T-helper 2 cell treated with Interferon-gamma antibody and Interleukin-4, amounts not matched to agents 100 ng/mL and 5 ng/mL, for 36 hours (primary cell): ENCODE data around the gene GARIN5B. TPM values are rescaled to one million over a fixed set of nuclear protein-coding genes. Genes with fewer than 3 reads are reported as not detected.
"Not testable (repeated sequence)": the region's sequence is repeated elsewhere in the genome, so short reads cannot be mapped to it uniquely, and the experiment has no call there.

ENCODE experiments used
- intact Hi-C: fragments of 100-400 bp; cut with micrococcal nuclease; formaldehyde crosslinking; loops from one replicate; pipeline ENCODE4 v1.15.1; 2023
- total RNA-seq: library from RNA; stranded (reverse); gene quantifications from 2 replicates; pipeline ENCODE4 v1.2.3, GENCODE V29; 2022

Gene GARIN5B
- total RNA-seq, 1 donor from 2014 or later: not detected

GRCh38 chr19:55352040-55352439, 11.0 kb downstream of the GARIN5B start:
- intact Hi-C loops: no loop called here

- intact Hi-C loops: no loop called here
Observed at GRCh38 chr19:55350620-55351315, 12.3 kb downstream of the GARIN5B start.

- intact Hi-C loops: no loop called here
Observed at GRCh38 chr19:55348317-55349034, 14.6 kb downstream of the GARIN5B start.

DNA sequence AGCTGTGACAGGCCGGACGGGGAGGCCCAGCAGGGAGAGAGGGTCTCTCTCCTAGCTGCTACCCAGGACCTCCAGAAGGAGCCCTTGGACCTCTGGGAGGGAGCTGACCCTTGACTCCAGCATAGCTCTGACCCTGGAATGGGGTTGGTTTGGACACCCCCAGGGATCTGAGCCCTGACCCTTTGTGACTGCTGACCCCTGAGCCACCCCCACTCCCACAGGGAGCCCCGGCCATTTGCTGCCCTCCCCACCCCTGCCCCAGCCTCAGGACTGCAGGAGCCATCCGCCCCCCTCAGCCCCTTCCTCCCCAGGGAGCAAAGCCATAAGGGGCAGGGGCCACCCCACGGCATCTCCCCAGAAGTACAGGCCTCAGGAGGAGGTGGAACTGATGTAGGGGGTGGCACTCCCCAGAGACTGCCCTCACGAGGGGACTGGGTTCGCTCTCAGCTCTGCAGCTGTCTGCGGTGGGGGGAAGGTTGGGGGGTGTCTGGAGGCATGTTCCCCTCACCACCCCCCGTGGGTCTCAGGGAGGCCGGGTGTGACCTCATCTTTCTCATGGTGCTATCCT, 15.5 kb downstream of the GARIN5B start:
- intact Hi-C loops: no loop called here

GRCh38 chr19:55346725-55347441, 16.2 kb downstream of the GARIN5B start:
- intact Hi-C loops: no loop called here

- intact Hi-C loops: no loop called here
Observed at GRCh38 chr19:55345818-55346724, 17.0 kb downstream of the GARIN5B start.

GRCh38 chr19:55345101-55345817, 17.8 kb downstream of the GARIN5B start:
- intact Hi-C loops: no loop called here

GRCh38 chr19:55344444-55344843, 18.6 kb downstream of the GARIN5B start:
- intact Hi-C loops: no loop called here

GRCh38 chr19:55341595-55342531, 21.2 kb downstream of the GARIN5B start:
- intact Hi-C loops: no loop called here

- intact Hi-C loops: no loop called here
Observed at GRCh38 chr19:55341171-55341588, 21.9 kb downstream of the GARIN5B start.

DNA sequence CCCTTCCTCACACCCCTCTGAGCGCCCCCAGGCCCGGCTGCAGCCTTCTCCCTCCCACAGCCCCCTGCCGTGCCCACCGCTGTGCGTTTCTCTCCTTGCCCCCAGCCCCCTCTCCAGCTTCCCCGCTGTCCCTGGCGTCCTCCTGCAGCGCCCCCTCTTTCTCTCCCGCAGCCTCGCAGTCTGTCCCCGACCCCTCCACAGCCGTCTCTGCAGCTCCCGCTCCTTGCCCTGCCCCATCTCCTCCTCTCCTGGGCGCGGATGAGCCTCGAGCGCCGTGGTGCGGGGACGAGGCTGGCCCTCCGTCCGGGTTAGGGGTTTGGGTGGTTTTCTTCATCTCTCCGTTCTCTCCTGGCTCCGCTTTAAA, 22.3 kb downstream of the GARIN5B start:
- intact Hi-C loops: no loop called here

DNA sequence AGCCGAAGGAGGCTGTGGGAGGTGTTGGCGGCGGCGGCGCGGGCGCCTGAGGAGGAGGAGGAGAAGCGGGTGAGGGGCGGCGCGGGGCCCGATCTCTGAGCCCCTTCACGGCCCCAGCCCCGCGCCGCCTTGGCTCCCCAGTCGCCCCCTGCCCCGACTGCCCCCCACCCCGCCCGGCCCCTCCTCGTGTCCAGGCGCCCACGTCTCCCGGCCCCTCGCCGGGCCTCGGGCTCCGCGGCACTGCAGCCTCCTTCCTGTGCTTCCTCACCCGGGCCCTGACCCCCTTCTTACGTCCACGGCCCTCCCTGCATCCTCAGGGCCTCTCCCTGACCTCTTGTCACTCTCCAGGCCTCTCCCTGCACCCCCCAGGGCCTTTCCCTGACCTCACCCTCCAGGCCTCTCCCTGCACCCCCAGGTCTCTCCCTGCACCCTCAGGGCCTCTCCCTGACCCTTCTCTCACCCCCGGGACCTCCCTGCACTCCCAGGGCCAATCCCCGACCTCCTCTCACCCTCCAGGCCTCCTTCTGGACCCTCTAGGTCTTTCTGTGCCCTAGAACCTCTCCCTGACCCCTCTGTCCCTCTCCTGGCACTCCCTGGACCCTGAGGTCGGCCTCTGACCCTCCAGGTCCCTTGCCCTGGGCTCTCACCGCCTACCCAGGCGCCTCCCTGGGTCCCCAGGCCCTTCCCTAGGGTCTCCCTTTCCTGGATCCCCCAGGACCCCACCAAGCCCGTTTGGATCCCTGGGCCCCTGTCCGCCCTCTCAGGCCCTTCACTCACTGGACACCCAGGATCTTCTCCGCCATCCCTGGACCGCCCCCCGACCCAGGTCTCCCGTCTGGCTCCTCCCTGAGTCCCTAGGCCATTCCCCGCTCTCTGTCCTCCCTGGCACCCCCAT, 22.9 kb downstream of the GARIN5B start:
- intact Hi-C loops: loop anchor here (1.0 kb wide), 6 partner anchors 14 to 81 kb away; partner anchors contain the start of genes COX6B2, HSPBP1, PPP6R1 and RPL28

GRCh38 chr19:55339105-55339888, 23.8 kb downstream of the GARIN5B start, which contains the start of gene KMT5C:
Gene KMT5C, plus strand, starts transcription at chr19:55339876. Its CDS starts 2,061 bp downstream, at chr19:55341937.
- intact Hi-C loops: loop anchor here (1.0 kb wide), 6 partner anchors 15 to 80 kb away; partner anchors contain the start of genes COX6B2, HSPBP1, PPP6R1 and RPL28

DNA sequence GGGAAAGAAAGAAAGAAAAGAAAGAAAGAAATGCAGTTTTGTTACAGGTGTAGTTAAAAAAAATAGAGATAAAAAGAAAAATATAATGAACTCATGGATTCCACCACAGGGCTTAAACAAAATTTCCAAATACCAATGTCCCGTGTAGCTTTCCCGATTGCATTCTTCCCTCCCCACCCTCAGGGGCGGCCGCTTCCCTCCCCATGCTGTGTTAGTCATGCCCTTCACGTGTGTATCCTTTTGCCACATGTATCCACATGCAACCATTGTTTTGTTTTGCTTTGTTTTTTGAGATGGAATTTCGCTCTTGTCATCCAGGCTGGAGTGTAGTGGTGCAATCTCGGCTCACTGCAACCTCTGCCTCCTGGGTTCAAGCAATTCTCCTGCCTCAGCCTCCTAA, 27.0 kb downstream of the GARIN5B start:
- intact Hi-C loops: no loop called here

- intact Hi-C loops: no loop called here
Observed at GRCh38 chr19:55333870-55334269, 29.2 kb downstream of the GARIN5B start.

DNA sequence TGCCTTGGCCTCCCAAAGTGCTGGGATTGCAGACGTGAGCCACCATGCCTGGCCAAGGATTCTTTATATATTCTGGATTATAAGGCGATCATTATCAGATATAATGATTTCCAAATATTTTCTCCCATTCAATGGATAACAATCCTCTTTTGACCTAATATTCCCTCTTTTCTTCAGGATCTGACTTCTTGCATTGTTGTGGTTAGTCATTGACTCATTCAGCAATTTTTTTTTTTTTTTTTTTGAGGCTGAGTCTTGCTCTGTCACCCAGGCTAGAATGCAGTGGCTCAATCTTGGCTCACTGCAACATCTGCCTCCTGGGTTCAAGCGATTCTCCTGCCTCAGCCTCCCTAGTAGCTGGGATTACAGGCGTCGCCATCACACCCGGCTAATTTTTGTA, 33.3 kb downstream of the GARIN5B start:
- intact Hi-C loops: not testable (repeated sequence)

GRCh38 chr19:55328774-55329318, 34.2 kb downstream of the GARIN5B start:
- intact Hi-C loops: not testable (repeated sequence)
